ENCODE results near the gene BMP7. TPM values are rescaled to one million over a fixed set of nuclear protein-coding genes. Genes with fewer than 3 reads are reported as not detected.

The BMP7 gene
- total RNA-seq, 3 donors from 2014 or later = 1.7 to 2.8 (median 2.0) TPM

DNA sequence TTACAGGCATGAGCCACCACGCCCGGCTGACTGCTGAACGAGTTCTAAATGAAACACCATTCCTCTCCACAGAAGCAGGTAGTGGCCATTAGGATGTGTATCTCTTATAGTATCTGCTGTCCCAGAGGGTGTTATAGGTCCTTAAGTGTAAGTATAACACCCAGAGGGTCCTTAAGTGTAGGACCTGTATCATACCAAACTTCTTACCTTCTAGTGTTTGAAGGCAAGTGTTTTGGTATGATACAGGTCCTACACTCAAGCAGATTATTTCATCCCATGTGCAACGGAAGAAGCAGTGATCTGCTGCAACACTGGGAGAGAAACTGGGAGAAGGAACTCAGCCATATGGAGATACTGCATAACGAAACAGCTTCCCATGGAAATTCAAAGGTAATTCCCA lies 17.4 kb downstream of the BMP7 start:
- ATAC-seq (no peak), DNase-seq (no peak)
- H3K9me3 ChIP-seq = no peaks in the 10 kb centered on the region
- TF ChIP-seq CTCF (IDR thresholded peaks at IDR 0.05) = no peak
- no peaks in the 10 kb centered on the region for H3K36me3 ChIP-seq (ENCODE audit: low read depth)
- H3K4me3 ChIP-seq = no peak overlapping the region
- H3K4me1 ChIP-seq (ENCODE audit: low read depth) = no peaks in the 10 kb centered on the region
- intact Hi-C loops (cut with DNase I, micrococcal nuclease) = no loop called here

GRCh38 chr20:57248132-57248797 lies 18.2 kb downstream of the BMP7 start:
- no peak for TF ChIP-seq CTCF (IDR thresholded peaks at IDR 0.05)
- no peaks in the 10 kb centered on the region for H3K4me1 ChIP-seq (ENCODE audit: low read depth)
- DNase-seq = no peak
- intact Hi-C loops (cut with DNase I, micrococcal nuclease) = no loop called here
- ATAC-seq = no peak
- no peaks in the 10 kb centered on the region for H3K9me3 ChIP-seq
- no peaks in the 10 kb centered on the region for H3K36me3 ChIP-seq (ENCODE audit: low read depth)
- no peak overlapping the region for H3K4me3 ChIP-seq

DNA sequence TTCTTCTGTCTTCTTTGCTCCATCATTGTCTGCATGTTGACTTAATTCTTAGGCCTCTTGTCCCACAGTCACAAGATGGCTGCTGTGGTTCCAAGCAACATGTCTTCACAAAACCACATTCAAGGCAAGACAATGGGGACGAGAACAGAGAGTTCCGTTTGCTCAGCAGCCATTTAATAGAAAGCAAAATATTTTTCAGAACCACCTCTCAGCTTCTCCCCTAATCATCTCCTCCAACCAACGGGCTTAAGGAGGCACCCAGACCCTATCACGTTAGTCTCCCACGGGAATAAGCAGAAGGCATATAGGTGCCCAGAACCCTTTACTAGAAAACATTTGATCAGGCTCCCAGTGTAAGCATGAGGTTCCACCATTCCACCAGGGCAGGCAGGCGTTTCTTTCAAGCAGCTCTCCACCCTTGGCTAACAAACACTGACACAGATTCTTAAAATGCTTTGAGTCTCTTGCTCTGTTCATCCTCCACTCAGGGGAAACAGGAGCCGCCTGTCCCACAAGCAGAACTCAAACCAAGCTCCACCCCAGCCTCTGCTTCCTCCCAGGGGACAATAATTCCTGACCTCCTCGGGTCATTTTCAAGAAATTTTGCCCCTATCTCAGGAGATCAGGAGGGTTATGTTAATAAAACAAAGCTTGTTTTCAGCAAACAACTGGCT lies 19.0 kb downstream of the BMP7 start:
- DNase-seq (no peak), ATAC-seq (no peak)
- H3K4me3 ChIP-seq = no peak overlapping the region
- H3K4me1 ChIP-seq (ENCODE audit: low read depth) = no peaks in the 10 kb centered on the region
- intact Hi-C loops (cut with DNase I, micrococcal nuclease) = no loop called here
- H3K9me3 ChIP-seq = no peaks in the 10 kb centered on the region
- H3K36me3 ChIP-seq (ENCODE audit: low read depth) = no peaks in the 10 kb centered on the region
- TF ChIP-seq CTCF (IDR thresholded peaks at IDR 0.05) = no peak

GRCh38 chr20:57245997-57246396 lies 20.4 kb downstream of the BMP7 start:
- Histone ChIP-seq H3K4me3 (no peak overlapping the region), H3K36me3 (ENCODE audit: low read depth) (no peaks in the 10 kb centered on the region), H3K9me3 (no peaks in the 10 kb centered on the region), H3K4me1 (ENCODE audit: low read depth) (no peaks in the 10 kb centered on the region)
- ATAC-seq (no peak), DNase-seq (no peak)
- TF ChIP-seq CTCF (IDR thresholded peaks at IDR 0.05) = no peak
- intact Hi-C loops (cut with DNase I, micrococcal nuclease) = no loop called here

- no peak for TF ChIP-seq CTCF (IDR thresholded peaks at IDR 0.05)
- Histone ChIP-seq H3K4me1 (ENCODE audit: low read depth) (no peaks in the 10 kb centered on the region), H3K4me3 (no peak overlapping the region), H3K36me3 (ENCODE audit: low read depth) (no peaks in the 10 kb centered on the region), H3K9me3 (no peaks in the 10 kb centered on the region)
- ATAC-seq (no peak), DNase-seq (no peak)
- intact Hi-C loops (cut with DNase I, micrococcal nuclease) = no loop called here
These were observed 21.7 kb downstream of the BMP7 start for GRCh38 chr20:57244627-57245214.

All from mucosa of descending colon (tissue), 3 donors.